GM20431 (cell line): ENCODE measurements around the gene HAL.

Experiments used
- in situ Hi-C: fragments of 300-500 bp; cut with MseI, MboI; formaldehyde crosslinking; loops from one replicate; pipeline ENCODE4 v1.15.0; 2020; ENCODE audit warnings: low sequenced_read_pairs; ENCODE audit not compliant: unreplicated experiment

HAL gene

DNA sequence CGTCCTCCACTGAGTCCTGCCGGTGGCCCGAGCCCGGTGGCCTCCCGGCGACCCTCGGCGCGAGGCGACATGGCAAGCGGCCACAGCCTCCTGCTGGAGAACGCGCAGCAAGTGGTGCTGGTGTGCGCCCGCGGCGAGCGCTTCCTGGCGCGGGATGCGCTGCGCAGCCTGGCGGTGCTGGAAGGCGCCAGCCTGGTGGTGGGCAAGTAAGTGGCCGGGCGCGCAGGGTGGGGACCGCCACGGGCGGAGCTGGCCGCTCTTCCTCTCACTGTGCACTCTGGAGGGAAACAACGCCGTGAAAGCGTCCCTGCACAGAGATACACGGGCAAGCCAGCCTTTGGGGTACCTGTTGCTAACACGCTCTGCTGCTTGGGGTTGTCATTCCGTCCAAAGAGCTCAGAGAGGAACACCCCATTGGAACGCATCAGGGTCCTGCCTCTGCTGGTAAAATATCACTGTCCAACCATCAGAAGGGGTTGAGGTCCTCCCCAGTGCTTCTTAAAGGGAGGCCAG lies 52.8 kb downstream of the HAL start, which contains the start of gene AMDHD1:
TSS of gene AMDHD1 (plus strand) at position 2 of the 513 bp plus-strand sequence. CDS start at position 70, 68 bp downstream.
- in situ Hi-C loops, result no loop called here

DNA sequence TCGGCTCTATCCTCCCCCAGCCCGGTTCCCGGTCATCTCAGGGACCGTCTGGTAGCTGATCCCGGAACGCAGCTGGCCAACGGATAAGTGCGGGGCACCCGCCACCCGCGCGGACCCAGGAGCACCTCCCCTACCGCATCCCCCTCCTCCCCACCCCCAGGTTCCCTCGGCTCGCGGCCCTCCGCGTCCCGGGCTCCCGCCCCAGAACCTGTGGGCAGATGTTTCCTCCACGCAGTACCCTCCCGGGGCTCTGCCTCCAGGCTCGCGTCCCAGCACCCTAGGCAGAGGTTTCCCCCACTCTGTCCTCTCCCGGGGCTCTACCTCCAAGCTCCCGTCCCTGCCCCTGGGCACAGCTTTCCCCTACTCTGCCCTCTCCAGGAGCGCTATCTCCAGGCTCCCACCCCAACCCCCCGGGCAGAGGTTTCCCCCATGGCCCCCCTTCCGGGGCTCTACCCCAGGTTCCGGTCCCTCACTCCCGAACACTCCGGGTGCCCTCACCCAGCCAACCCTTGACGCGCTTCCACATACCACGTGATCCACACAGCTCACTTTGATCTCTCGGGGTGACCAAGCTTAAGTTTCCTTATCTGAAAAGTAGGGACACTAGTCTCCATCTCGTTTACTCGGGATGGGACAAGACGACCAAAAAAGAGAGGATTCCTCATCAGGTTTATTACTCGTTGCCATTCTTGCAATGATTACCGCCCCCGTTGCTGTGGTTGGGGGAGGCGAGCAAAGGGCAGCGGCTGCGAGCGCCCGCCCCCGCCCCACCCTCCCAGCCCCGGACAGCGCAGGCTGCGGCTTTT lies 53.4 kb downstream of the HAL start, which contains the start of gene CCDC38:
TSS of gene CCDC38 (minus strand) at position 91 of the 806 bp plus-strand sequence. CDS start 6,105 bp downstream, outside the sequence.
- in situ Hi-C loops, result no loop called here

DNA sequence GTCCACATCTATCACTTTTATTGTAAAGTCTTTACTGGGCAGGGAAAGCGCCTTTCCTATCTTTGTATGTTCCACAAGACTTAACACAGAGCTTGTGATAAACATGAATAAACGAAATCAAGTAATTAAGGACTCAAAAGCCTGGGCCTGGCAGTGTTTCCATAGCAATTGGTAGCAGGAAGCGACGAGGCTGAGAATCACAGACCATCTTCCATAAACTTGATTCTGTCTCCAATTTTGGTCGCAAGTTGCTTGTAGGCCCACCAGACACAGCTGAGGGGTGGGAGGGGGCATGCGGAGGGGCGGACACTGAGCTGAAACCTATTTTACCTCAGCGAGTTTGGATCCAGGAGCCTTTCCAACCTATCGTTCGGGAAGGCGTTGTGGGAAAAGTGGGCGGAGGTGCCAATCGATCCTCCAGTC lies 54.0 kb downstream of the HAL start:
- in situ Hi-C loops, result no loop called here

DNA sequence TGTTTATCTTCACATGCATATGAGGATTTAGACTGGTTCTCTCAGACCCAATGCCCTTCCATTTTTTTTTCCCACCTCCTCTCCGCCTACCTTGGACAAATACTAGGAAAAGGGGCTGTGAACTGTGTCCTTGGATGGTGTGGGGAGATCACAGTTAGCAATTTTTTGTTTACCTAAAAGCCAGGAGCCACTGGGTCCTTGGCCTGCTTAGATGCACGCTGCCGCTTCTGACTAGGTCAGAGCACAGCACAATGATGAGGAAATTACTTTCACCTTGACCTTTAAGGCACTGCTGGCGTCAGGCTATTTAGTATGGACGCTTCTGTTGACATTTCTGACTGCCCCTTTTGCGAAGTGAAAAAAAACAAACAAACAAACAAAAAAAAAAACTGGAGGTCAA lies 55.6 kb downstream of the HAL start:
- in situ Hi-C loops, result no loop called here
